ENCODE results near the gene HBP1.
"Not testable (repeated sequence)": the region's sequence is repeated elsewhere in the genome, so short reads cannot be mapped to it uniquely, and the experiment has no call there.

The HBP1 gene

GRCh38 chr7:107128217-107128616, 40.6 kb upstream of the HBP1 start:
- peaks cover 0 to 3% of the 10 kb centered on the region in 2 experiments for H3K4me1 ChIP-seq (ENCODE audit: control insufficient read depth in 1 of 2, insufficient read depth in 1 of 2, low read depth in 1 of 2, low read length in 1 of 2)
- no peak for TF ChIP-seq CTCF (IDR thresholded peaks at IDR 0.05)
- no peaks in the 10 kb centered on the region for H3K27me3 ChIP-seq
- H3K9me3 ChIP-seq = no peaks in the 10 kb centered on the region
- H3K4me3 ChIP-seq (ENCODE audit: low read depth in 1 of 2, low read length in 1 of 2) = no peak overlapping the region
- no peaks in the 10 kb centered on the region for H3K36me3 ChIP-seq
- H3K27ac ChIP-seq = no peak overlapping the region

GRCh38 chr7:107128748-107129147, 40.1 kb upstream of the HBP1 start:
- Histone ChIP-seq H3K9me3 (no peaks in the 10 kb centered on the region), H3K4me3 (ENCODE audit: low read depth in 1 of 2, low read length in 1 of 2) (no peak overlapping the region)

GRCh38 chr7:107130487-107131220, 38.1 kb upstream of the HBP1 start:
- Histone ChIP-seq H3K27me3 (no peaks in the 10 kb centered on the region), H3K4me1 (ENCODE audit: control insufficient read depth in 1 of 2, insufficient read depth in 1 of 2, low read depth in 1 of 2, low read length in 1 of 2) (peaks cover 0 to 3% of the 10 kb centered on the region in 2 experiments), H3K9me3 (no peaks in the 10 kb centered on the region), H3K36me3 (no peaks in the 10 kb centered on the region), H3K4me3 (ENCODE audit: low read depth in 1 of 2, low read length in 1 of 2) (no peak overlapping the region), H3K27ac (no peak overlapping the region)
- TF ChIP-seq CTCF (IDR thresholded peaks at IDR 0.05) = no peak

More at GRCh38 chr7:107128748-107129147, 40.1 kb upstream of the HBP1 start:
- Histone ChIP-seq H3K36me3 (no peaks in the 10 kb centered on the region), H3K27me3 (no peaks in the 10 kb centered on the region), H3K4me1 (ENCODE audit: control insufficient read depth in 1 of 2, insufficient read depth in 1 of 2, low read depth in 1 of 2, low read length in 1 of 2) (peaks cover 0 to 3% of the 10 kb centered on the region in 2 experiments), H3K27ac (no peak overlapping the region)
- TF ChIP-seq CTCF (IDR thresholded peaks at IDR 0.05) = no peak

DNA sequence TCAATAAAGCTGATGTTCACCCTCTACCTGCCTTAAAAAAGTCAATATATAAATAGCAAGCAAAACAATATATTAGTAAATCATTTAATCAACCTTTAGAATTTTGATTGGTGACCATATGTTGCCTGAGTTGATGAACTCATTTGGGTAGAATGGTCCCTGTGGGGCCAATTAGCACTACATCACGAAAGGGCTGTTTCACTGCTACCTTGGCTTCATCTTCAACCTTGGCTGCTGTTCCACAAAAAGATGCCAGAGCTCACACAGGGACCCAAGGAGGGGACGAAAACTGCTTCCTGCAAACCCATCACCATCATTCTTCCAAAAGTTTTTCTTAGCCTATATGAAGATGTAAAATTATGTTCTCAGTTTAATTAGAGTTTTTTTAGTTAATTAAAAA, 35.4 kb upstream of the HBP1 start:
- no peak for TF ChIP-seq CTCF (IDR thresholded peaks at IDR 0.05)
- H3K9me3 ChIP-seq = no peaks in the 10 kb centered on the region
- no peaks in the 10 kb centered on the region for H3K27me3 ChIP-seq
- H3K4me1 ChIP-seq (ENCODE audit: control insufficient read depth in 1 of 2, insufficient read depth in 1 of 2, low read depth in 1 of 2, low read length in 1 of 2) = no peaks in the 10 kb centered on the region
- H3K27ac ChIP-seq = no peak overlapping the region
- H3K36me3 ChIP-seq = no peaks in the 10 kb centered on the region
- H3K4me3 ChIP-seq (ENCODE audit: low read depth in 1 of 2, low read length in 1 of 2) = no peak overlapping the region

- no peak for TF ChIP-seq CTCF (IDR thresholded peaks at IDR 0.05)
- no peaks in the 10 kb centered on the region for H3K36me3 ChIP-seq
- H3K4me3 ChIP-seq (ENCODE audit: low read depth in 1 of 2, low read length in 1 of 2) = no peak overlapping the region
- H3K4me1 ChIP-seq (ENCODE audit: control insufficient read depth in 1 of 2, insufficient read depth in 1 of 2, low read depth in 1 of 2, low read length in 1 of 2) = no peaks in the 10 kb centered on the region
- no peaks in the 10 kb centered on the region for H3K27me3 ChIP-seq
- no peaks in the 10 kb centered on the region for H3K9me3 ChIP-seq
- H3K27ac ChIP-seq = no peak overlapping the region
These were observed 29.9 kb upstream of the HBP1 start for GRCh38 chr7:107138696-107139420.

DNA sequence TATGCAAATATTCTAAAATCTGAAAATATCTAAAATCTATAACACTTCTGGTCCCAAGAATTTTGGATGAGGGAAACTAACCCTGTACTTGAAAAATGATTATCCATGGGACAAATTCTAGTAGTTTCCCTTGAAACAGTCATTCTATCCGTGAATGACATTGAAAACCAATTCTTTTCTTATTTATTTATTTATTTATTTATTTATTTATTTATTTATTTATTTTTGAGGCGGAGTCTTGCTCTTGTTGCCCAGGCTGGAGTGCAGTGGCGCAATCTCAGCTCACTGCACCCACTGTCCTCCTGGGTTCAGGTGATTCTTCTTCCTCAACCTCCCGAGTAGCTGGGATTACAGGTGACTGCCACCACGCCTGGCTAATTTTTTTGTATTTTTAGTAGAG, 24.9 kb upstream of the HBP1 start:
- H3K4me1 ChIP-seq (ENCODE audit: control insufficient read depth in 1 of 2, insufficient read depth in 1 of 2, low read depth in 1 of 2, low read length in 1 of 2); H3K27ac ChIP-seq; H3K36me3 ChIP-seq: not testable (repeated sequence)

More for the DNA sequence above, 24.9 kb upstream of the HBP1 start:
- H3K4me3 ChIP-seq (ENCODE audit: low read depth in 1 of 2, low read length in 1 of 2); H3K9me3 ChIP-seq; H3K27me3 ChIP-seq: not testable (repeated sequence)

Measured in neutrophil (primary cell).